SU-DHL-6 (cell line): ENCODE results near the gene PITPNC1.

ENCODE experiments used
- H2AFZ ChIP-seq: fragments of 200-600 bp; sonication (generic); 2 replicates; pipeline ENCODE4 v1.6.1; 2014; ENCODE audit warnings: low read depth, mild to moderate bottlenecking, moderate library complexity, mixed read lengths, antibody characterized with exemption, low read length; ENCODE audit not compliant: severe bottlenecking
- H3F3A ChIP-seq: fragments of 200-600 bp; shearing (Covaris generic); 2 replicates; pipeline ENCODE4 v1.6.0; 2016; ENCODE audit warnings: antibody characterized with exemption, mild to moderate bottlenecking; ENCODE audit not compliant: insufficient read depth
- H3K27ac ChIP-seq: fragments of 200-600 bp; sonication (generic); 2 replicates; pipeline ENCODE4 v1.5.1; 2016; ENCODE audit warnings: low read depth, mild to moderate bottlenecking, low read length, moderate library complexity, mixed read lengths
- H3K27me3 ChIP-seq: fragments of 200-600 bp; sonication (generic), shearing (Covaris generic); 2 replicates; pipeline ENCODE4 v1.6.0; 2014; ENCODE audit warnings: mild to moderate bottlenecking, low read length
- H3K36me3 ChIP-seq: fragments of 200-600 bp; sonication (generic); 2 replicates; pipeline ENCODE4 v1.6.1; 2014; ENCODE audit warnings: mild to moderate bottlenecking, low read length, mixed read lengths
- H3K4me2 ChIP-seq: fragments of 300-600, 200-600 bp; shearing (Covaris generic), sonication (generic); 2 replicates; pipeline ENCODE4 v1.6.0; 2014; ENCODE audit warnings: low read length, low read depth, mild to moderate bottlenecking; ENCODE audit not compliant: poor library complexity, severe bottlenecking
- H3K4me3 ChIP-seq: fragments of 200-600 bp; sonication (generic); 2 replicates; pipeline ENCODE4 v1.5.1; 2014; ENCODE audit warnings: antibody characterized with exemption, low read length, mild to moderate bottlenecking, mixed read lengths; ENCODE audit not compliant: insufficient read depth, poor library complexity, severe bottlenecking
- H3K79me2 ChIP-seq: fragments of 200-600 bp; sonication (generic); 2 replicates; pipeline ENCODE4 v1.6.1; 2014; ENCODE audit warnings: mild to moderate bottlenecking, low read length, moderate library complexity; ENCODE audit not compliant: insufficient read depth
- H3K9ac ChIP-seq: fragments of 200-600 bp; sonication (generic); 2 replicates; pipeline ENCODE4 v1.7.0; 2014; ENCODE audit warnings: mild to moderate bottlenecking, low read length
- H3K9me2 ChIP-seq: fragments of 200-600 bp; sonication (generic); replicated peaks from 2 replicates; pipeline ENCODE4 v1.6.1; 2014; ENCODE audit warnings: low read length; ENCODE audit not compliant: insufficient read depth
- H3K9me3 ChIP-seq: fragments of 200-600 bp; sonication (generic); 2 replicates; pipeline ENCODE4 v1.6.1; 2014; ENCODE audit warnings: low read length, mixed read lengths; ENCODE audit not compliant: insufficient read depth
- H4K20me1 ChIP-seq: fragments of 200-600 bp; sonication (generic); 2 replicates; pipeline ENCODE4 v1.6.1; 2014; ENCODE audit warnings: low read depth, mild to moderate bottlenecking, antibody characterized with exemption, low read length, moderate library complexity, mixed read lengths
- CTCF ChIP-seq: fragments of 200-600 bp; sonication (generic); IDR thresholded peaks from one replicate; pipeline ENCODE4 v1.5.1; 2017; ENCODE audit warnings: antibody characterized with exemption, mild to moderate bottlenecking, low read length, moderate library complexity; ENCODE audit not compliant: insufficient read depth, poor library complexity, severe bottlenecking
- EZH2phosphoT487 ChIP-seq: fragments of 200-600 bp; sonication (generic), shearing (Covaris generic); conservative IDR thresholded peaks from 2 replicates; pipeline ENCODE4 v1.6.1; 2018; ENCODE audit warnings: mild to moderate bottlenecking, antibody characterized with exemption, low read length, moderate library complexity, mixed read lengths

The PITPNC1 gene

DNA sequence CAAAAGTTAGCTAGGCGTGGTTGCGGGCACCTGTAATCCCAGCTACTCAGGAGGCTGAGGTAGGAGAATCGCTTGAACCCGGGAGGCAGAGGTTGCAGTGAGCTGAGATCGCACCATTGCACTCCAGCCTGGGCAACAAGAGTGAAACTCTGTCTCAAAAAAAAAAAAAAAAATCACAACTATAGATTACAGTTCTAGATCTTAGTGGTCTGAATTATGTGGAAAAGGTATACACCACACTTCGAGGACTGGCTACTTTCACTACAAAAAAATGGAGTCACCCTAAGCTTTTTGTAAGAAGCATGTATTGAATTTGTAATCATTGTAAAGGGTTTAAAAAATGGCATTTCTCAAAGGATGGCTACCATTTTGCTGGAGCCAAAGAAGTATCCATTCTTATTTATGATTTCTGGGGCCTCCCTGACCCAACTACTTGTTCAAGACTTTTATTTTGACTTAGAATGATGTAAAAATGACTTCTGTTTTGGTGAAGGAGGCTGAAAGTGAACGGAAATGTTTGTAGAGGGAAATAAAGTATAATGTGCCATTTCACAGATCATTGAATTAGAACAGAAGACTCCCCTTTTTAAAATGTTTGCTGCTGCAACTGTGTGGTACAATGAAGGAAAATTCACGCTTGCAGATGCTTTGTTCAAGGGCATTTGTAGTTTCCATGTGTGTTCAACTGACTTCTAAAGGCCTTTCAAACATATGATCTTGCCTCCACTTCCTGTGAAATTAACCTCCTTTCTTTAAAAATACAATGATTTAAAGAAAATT is 303.6 kb downstream of the PITPNC1 start:
- no peaks in the 10 kb centered on the region for H3K79me2 ChIP-seq

GRCh38 chr17:67682196-67682595 is 305.1 kb downstream of the PITPNC1 start:
- Histone ChIP-seq H2AFZ (no peak overlapping the region), H3K27me3 (no peaks in the 10 kb centered on the region), H3K9me2 (no peaks in the 10 kb centered on the region), H3K4me3 (no peak overlapping the region), H4K20me1 (no peaks in the 10 kb centered on the region), H3K79me2 (no peaks in the 10 kb centered on the region), H3K36me3 (no peaks in the 10 kb centered on the region), H3K27ac (no peak overlapping the region), H3K9ac (no peak overlapping the region), H3F3A (no peaks in the 10 kb centered on the region), H3K9me3 (no peaks in the 10 kb centered on the region), H3K4me2 (no peak overlapping the region)
- no peak for TF ChIP-seq EZH2phosphoT487
- no peak for TF ChIP-seq CTCF

More for the DNA sequence above, 303.6 kb downstream of the PITPNC1 start:
- Histone ChIP-seq H4K20me1 (no peaks in the 10 kb centered on the region), H3K9me3 (no peaks in the 10 kb centered on the region), H3F3A (no peaks in the 10 kb centered on the region), H3K27ac (no peak overlapping the region), H3K9ac (no peak overlapping the region), H2AFZ (no peak overlapping the region), H3K4me3 (no peak overlapping the region), H3K27me3 (no peaks in the 10 kb centered on the region), H3K36me3 (no peaks in the 10 kb centered on the region), H3K4me2 (no peak overlapping the region), H3K9me2 (no peaks in the 10 kb centered on the region)
- TF ChIP-seq EZH2phosphoT487: no peak
- TF ChIP-seq CTCF: no peak

GRCh38 chr17:67685351-67685750 is 308.3 kb downstream of the PITPNC1 start:
- Histone ChIP-seq H3F3A (no peaks in the 10 kb centered on the region), H3K9ac (no peak overlapping the region), H3K9me3 (no peaks in the 10 kb centered on the region), H3K79me2 (no peaks in the 10 kb centered on the region), H3K27ac (no peak overlapping the region), H3K9me2 (no peaks in the 10 kb centered on the region), H3K4me2 (no peak overlapping the region), H3K36me3 (no peaks in the 10 kb centered on the region), H4K20me1 (no peaks in the 10 kb centered on the region), H2AFZ (no peak overlapping the region), H3K4me3 (no peak overlapping the region), H3K27me3 (no peaks in the 10 kb centered on the region)
- no peak for TF ChIP-seq CTCF
- no peak for TF ChIP-seq EZH2phosphoT487
